HUES64 (cell line): ENCODE results near the gene MTMR10.
A peak's percentile ranks its signal among the peaks of the same experiment; 100 is the strongest.

ENCODE experiments used
- H3K27ac ChIP-seq: 2 replicates; pipeline ENCODE4 v1.7.0; 2013; ENCODE audit warnings: low read depth, low read length, inconsistent platforms
- H3K27me3 ChIP-seq: 2 replicates; pipeline ENCODE4 v1.6.1; 2013; ENCODE audit warnings: mild to moderate bottlenecking, low read length; ENCODE audit not compliant: insufficient read depth
- H3K36me3 ChIP-seq: 2 replicates; pipeline ENCODE4 v1.6.1; 2013; ENCODE audit warnings: mild to moderate bottlenecking, low read length; ENCODE audit not compliant: insufficient read depth
- H3K4me1 ChIP-seq: 2 replicates; pipeline ENCODE4 v1.6.1; 2013; ENCODE audit warnings: mild to moderate bottlenecking, low read length, moderate library complexity; ENCODE audit not compliant: insufficient read depth
- H3K4me3 ChIP-seq: 2 replicates; pipeline ENCODE4 v1.5.1; 2013; ENCODE audit warnings: mild to moderate bottlenecking, low read length, moderate library complexity
- H3K9ac ChIP-seq: 2 replicates; pipeline ENCODE4 v1.6.1; 2013; ENCODE audit warnings: mild to moderate bottlenecking, low read depth, low read length
- H3K9me3 ChIP-seq: 2 replicates; pipeline ENCODE4 v1.6.1; 2013; ENCODE audit warnings: low read depth, low read length; ENCODE audit not compliant: insufficient read depth
- WGBS: fragments of 150-250, 120-280 bp; methylation state at CpG from one replicate; pipeline ENCODE4 v1.1.7; 2013; ENCODE audit warnings: missing lambda C conversion rate; 5-methylcytosine and 5-hydroxymethylcytosine counted together

MTMR10 gene

DNA sequence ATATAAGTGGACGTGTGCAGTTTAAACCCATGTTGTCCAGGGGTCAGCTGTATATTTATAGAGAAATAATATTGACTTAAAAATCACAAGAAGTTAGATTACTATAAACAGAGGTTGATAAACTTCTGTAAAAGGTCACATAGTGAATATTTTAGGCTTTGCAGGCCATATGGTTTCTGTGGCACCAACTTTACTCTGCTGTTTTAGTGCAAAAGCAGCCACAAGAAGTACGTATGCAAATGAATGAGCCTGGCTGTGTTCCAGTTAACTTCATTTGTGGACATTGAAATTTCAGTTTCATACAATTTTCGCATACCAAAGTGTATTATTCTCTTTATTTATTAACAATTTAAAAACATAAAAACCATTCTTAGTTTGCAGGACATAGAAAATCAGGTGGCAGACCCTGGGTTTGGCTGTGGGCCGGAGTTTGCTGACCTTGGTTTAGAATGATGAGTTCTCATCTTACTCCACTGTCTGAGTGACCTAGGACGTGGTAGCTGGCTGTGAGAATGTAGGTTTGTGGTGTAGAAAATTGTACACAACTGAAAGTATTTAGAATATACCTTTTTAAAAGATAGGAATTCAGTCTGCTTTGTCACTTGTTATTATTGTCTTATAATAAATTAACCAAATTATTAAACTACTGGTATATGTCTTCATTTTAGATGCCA is 71.4 kb downstream of the MTMR10 start:
- peaks cover 33% of the 10 kb centered on the region for H3K4me1 ChIP-seq
- 93% methylated on average over 5 of the region's 5 CpGs for WGBS
- H3K27me3 ChIP-seq = no peaks in the 10 kb centered on the region
- H3K27ac ChIP-seq = no peak overlapping the region
- H3K4me3 ChIP-seq = no peak overlapping the region
- no peaks in the 10 kb centered on the region for H3K9me3 ChIP-seq
- H3K9ac ChIP-seq = no peak overlapping the region
- H3K36me3 ChIP-seq = peaks cover 74% of the 10 kb centered on the region

GRCh38 chr15:30918366-30918765 is 73.1 kb downstream of the MTMR10 start:
- peaks cover 74% of the 10 kb centered on the region for H3K36me3 ChIP-seq
- no peak overlapping the region for H3K9ac ChIP-seq
- no peak overlapping the region for H3K27ac ChIP-seq
- no peaks in the 10 kb centered on the region for H3K9me3 ChIP-seq
- H3K4me1 ChIP-seq = peaks cover 25% of the 10 kb centered on the region
- H3K27me3 ChIP-seq = no peaks in the 10 kb centered on the region
- WGBS = 98% methylated on average over 5 of the region's 5 CpGs
- H3K4me3 ChIP-seq = no peak overlapping the region

DNA sequence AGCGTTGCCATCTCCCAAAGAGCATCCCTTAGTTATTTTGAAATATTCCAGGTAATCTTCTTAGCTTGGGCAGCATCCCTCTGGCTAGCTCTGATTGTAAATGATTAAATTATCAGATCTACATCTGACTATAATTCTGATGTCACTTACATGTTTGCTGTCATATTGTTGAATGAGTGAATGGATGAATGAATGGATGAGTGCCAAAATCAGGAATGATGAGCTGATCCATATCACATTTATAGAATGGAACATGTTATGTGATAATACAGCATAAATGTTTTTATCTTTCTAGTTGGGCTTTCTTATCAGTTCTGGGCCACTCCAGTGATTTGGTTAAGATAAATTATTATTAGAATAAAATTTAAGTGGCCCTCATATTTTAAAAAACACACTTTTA is 73.8 kb downstream of the MTMR10 start:
- WGBS = 100% methylated on average over 1 of the region's 1 CpG
- no peaks in the 10 kb centered on the region for H3K27me3 ChIP-seq
- no peak overlapping the region for H3K4me3 ChIP-seq
- H3K9ac ChIP-seq = no peak overlapping the region
- peaks cover 77% of the 10 kb centered on the region for H3K36me3 ChIP-seq
- peaks cover 18% of the 10 kb centered on the region for H3K4me1 ChIP-seq
- H3K27ac ChIP-seq = no peak overlapping the region
- H3K9me3 ChIP-seq = no peaks in the 10 kb centered on the region

DNA sequence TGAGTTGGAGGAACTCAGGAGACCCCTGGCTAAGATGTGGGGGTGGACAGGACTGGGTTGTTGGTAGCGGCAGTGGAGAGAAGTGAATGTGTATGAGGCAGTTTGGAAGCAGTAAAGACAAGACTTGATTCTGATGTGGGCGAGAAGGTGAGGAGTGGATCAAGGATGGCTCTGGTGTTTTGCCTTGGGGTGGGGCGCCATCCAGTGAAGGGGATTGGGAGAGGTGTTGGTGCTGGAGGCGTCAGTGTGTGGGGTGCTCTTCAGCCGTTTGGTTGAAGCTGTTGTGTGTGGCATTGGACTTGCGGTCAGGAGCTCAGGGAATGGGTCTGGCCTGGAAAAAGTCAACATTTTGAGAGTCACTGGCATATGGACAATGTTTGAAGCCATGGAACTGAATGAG is 74.4 kb downstream of the MTMR10 start:
- H3K27me3 ChIP-seq = no peaks in the 10 kb centered on the region
- no peak overlapping the region for H3K4me3 ChIP-seq
- H3K9me3 ChIP-seq = no peaks in the 10 kb centered on the region
- H3K27ac ChIP-seq = no peak overlapping the region
- H3K9ac ChIP-seq = no peak overlapping the region
- H3K4me1 ChIP-seq = peaks cover 11% of the 10 kb centered on the region; the same call in 1 of the 2 replicates
- peaks cover 84% of the 10 kb centered on the region for H3K36me3 ChIP-seq
- WGBS = 82% methylated on average over 6 of the region's 6 CpGs

- H3K27ac ChIP-seq = no peak overlapping the region
- H3K27me3 ChIP-seq = no peaks in the 10 kb centered on the region
- WGBS = 96% methylated on average over 8 of the region's 9 CpGs
- no peaks in the 10 kb centered on the region for H3K4me1 ChIP-seq
- H3K4me3 ChIP-seq = no peak overlapping the region
- H3K9ac ChIP-seq = no peak overlapping the region
- H3K9me3 ChIP-seq = no peaks in the 10 kb centered on the region
- peaks cover 92% of the 10 kb centered on the region for H3K36me3 ChIP-seq
Measured at GRCh38 chr15:30913761-30914160, 77.7 kb downstream of the MTMR10 start.

DNA sequence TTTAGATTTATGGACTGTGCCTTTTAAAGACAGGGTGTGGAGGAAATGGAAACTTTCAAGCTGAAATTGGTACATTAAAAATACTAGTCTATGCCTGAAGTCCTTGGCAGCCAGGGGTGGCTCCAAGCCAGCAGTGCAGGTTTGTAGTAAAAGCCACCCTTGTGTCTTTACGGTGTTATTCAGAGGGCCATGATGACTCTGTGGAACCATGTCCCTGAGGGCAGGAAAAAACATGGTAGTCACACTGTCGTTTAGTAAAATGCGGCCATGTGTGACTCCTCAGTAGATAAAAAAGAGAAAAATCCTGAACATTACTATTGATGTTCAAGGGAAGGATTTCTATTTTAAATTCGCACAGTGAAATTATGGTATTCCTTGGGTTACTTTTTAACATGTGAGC is 85.1 kb downstream of the MTMR10 start:
- Histone ChIP-seq H3K9me3 (no peaks in the 10 kb centered on the region), H3K27me3 (no peaks in the 10 kb centered on the region), H3K36me3 (peaks cover 42% of the 10 kb centered on the region), H3K4me1 (no peaks in the 10 kb centered on the region), H3K27ac (no peak overlapping the region), H3K9ac (no peak overlapping the region), H3K4me3 (no peak overlapping the region)
- 97% methylated on average over 4 of the region's 4 CpGs for WGBS

GRCh38 chr15:30905821-30906220 is 85.6 kb downstream of the MTMR10 start:
- H3K9me3 ChIP-seq = no peaks in the 10 kb centered on the region
- no peaks in the 10 kb centered on the region for H3K27me3 ChIP-seq
- no peak overlapping the region for H3K9ac ChIP-seq
- WGBS = 90% methylated on average over 5 of the region's 5 CpGs
- no peak overlapping the region for H3K4me3 ChIP-seq
- no peak overlapping the region for H3K27ac ChIP-seq
- H3K4me1 ChIP-seq = no peaks in the 10 kb centered on the region
- peaks cover 37% of the 10 kb centered on the region for H3K36me3 ChIP-seq

- no peak overlapping the region for H3K9ac ChIP-seq
- WGBS = 94% methylated on average over 5 of the region's 5 CpGs
- no peaks in the 10 kb centered on the region for H3K9me3 ChIP-seq
- H3K4me1 ChIP-seq = no peaks in the 10 kb centered on the region
- H3K36me3 ChIP-seq = peaks cover 27% of the 10 kb centered on the region
- no peak overlapping the region for H3K27ac ChIP-seq
- no peaks in the 10 kb centered on the region for H3K27me3 ChIP-seq
- H3K4me3 ChIP-seq = peak overlapping the region; percentile 79
Measured at GRCh38 chr15:30904812-30905211, 86.6 kb downstream of the MTMR10 start.

DNA sequence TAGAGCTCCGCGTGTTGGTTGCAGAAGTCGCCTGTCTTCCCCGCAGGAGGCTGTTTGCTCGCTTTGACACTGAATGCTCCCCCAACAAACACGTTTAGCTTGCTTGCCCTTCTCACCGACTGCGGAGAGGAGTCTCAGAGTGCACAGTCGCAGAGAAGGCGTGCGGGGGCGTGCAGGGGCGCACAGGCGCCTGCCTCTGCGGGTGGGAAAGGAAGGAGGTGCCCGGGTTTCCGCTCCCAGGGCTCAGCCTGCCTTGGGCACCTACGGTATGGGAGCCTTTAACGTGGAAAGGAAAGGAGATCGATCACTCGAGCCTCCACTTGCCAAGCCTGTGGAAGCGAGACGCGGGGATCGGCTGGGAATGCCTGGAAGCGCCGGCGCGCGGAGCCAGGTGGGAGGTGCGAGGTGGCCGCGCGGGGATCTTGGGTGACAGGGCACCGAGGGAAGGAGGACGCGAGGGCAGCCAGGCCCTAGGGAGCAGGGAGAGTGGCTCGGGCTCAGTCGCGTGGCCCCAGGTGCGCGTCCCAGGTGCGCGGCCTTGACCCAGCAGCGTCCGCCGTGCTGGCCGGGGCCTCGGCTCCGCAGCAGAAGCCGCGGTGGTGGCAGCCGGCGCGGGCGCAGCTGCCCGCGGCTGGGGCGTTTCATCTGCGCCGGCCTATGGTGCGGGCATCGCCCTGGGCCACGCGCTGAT is 87.8 kb downstream of the MTMR10 start, which contains the start of gene FAN1:
TSS of gene FAN1 (plus strand) at position 419 of the 691 bp plus-strand sequence. CDS start 749 bp downstream, outside the sequence.
- Histone ChIP-seq H3K4me1 (no peaks in the 10 kb centered on the region), H3K4me3 (peak within 1 kb of the TSS; percentile 79), H3K27ac (peak within 1 kb of the TSS; percentile 75), H3K27me3 (no peaks in the 10 kb centered on the region), H3K9ac (peak within 1 kb of the TSS; percentile 71), H3K36me3 (peaks cover 15% of the 10 kb centered on the region; the same call in 1 of the 2 replicates), H3K9me3 (no peaks in the 10 kb centered on the region)
- under 1% methylated on average over 65 of the region's 65 CpGs for WGBS

GRCh38 chr15:30901889-30902288 is 89.5 kb downstream of the MTMR10 start:
- Histone ChIP-seq H3K4me1 (no peaks in the 10 kb centered on the region), H3K4me3 (no peak overlapping the region), H3K9me3 (no peaks in the 10 kb centered on the region), H3K27me3 (no peaks in the 10 kb centered on the region), H3K9ac (no peak overlapping the region), H3K36me3 (peaks cover 4% of the 10 kb centered on the region; the same call in 1 of the 2 replicates), H3K27ac (no peak overlapping the region)
- 97% methylated on average over 1 of the region's 1 CpG for WGBS

DNA sequence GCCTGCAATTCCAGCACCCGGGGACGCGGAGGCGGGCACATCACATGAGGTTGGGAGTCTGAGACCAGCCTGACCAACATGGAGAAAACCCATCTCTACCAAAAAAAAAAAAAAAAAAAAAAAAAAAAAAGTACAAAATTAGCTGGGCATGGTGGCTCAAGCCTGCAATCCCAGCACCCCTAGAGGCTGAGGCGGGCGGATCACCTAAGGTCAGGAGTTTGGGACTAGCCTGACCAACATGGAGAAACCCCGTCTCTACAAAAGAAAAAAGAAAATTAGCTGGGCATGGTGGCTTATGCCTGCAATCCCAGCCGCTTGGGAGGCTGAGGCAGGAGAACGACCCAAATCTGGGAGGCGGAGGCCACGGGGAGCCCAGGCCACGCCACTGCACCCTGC is 95.2 kb downstream of the MTMR10 start:
- H3K27me3 ChIP-seq = no peaks in the 10 kb centered on the region
- H3K9ac ChIP-seq = no peak overlapping the region
- H3K27ac ChIP-seq = no peak overlapping the region
- H3K36me3 ChIP-seq = no peaks in the 10 kb centered on the region
- H3K9me3 ChIP-seq = no peaks in the 10 kb centered on the region
- peaks cover 7% of the 10 kb centered on the region for H3K4me1 ChIP-seq
- WGBS = 85% methylated on average over 12 of the region's 12 CpGs
- H3K4me3 ChIP-seq = no peak overlapping the region
